ENCODE results near the gene AJAP1.

The AJAP1 gene

GRCh38 chr1:4728319-4729089 lies 74.1 kb downstream of the AJAP1 start:
- no peak for FAIRE-seq

GRCh38 chr1:4729090-4729471 lies 74.7 kb downstream of the AJAP1 start:
- FAIRE-seq: no peak
- TF ChIP-seq CTCF (IDR thresholded peaks at IDR 0.05; ENCODE audit: insufficient read depth, missing control alignments): no peak
- no peak for DNase-seq (ENCODE audit: insufficient read length, low spot score)

More at GRCh38 chr1:4728319-4729089, 74.1 kb downstream of the AJAP1 start:
- DNase-seq (ENCODE audit: insufficient read length, low spot score): no peak
- no peak for TF ChIP-seq CTCF (IDR thresholded peaks at IDR 0.05; ENCODE audit: insufficient read depth, missing control alignments)

GRCh38 chr1:4730078-4730477 lies 75.7 kb downstream of the AJAP1 start:
- no peak for FAIRE-seq
- DNase-seq (ENCODE audit: insufficient read length, low spot score): no peak
- TF ChIP-seq CTCF (IDR thresholded peaks at IDR 0.05; ENCODE audit: insufficient read depth, missing control alignments): no peak

GRCh38 chr1:4733446-4734177 lies 79.2 kb downstream of the AJAP1 start:
- DNase-seq (ENCODE audit: insufficient read length, low spot score) (no peak), FAIRE-seq (no peak)
- TF ChIP-seq CTCF (IDR thresholded peaks at IDR 0.05; ENCODE audit: insufficient read depth, missing control alignments): no peak

GRCh38 chr1:4734219-4734618 lies 79.8 kb downstream of the AJAP1 start:
- no peak for FAIRE-seq
- TF ChIP-seq CTCF (IDR thresholded peaks at IDR 0.05; ENCODE audit: insufficient read depth, missing control alignments): no peak
- no peak for DNase-seq (ENCODE audit: insufficient read length, low spot score)

GRCh38 chr1:4734791-4735190 lies 80.4 kb downstream of the AJAP1 start:
- no peak for DNase-seq (ENCODE audit: insufficient read length, low spot score)
- no peak for TF ChIP-seq CTCF (IDR thresholded peaks at IDR 0.05; ENCODE audit: insufficient read depth, missing control alignments)
- FAIRE-seq: no peak

GRCh38 chr1:4736254-4736653 lies 81.8 kb downstream of the AJAP1 start:
- no peak for TF ChIP-seq CTCF (IDR thresholded peaks at IDR 0.05; ENCODE audit: insufficient read depth, missing control alignments)
- FAIRE-seq: no peak
- DNase-seq (ENCODE audit: insufficient read length, low spot score): no peak
